ENCODE results near the gene ERMARD. TPM values are rescaled to one million over a fixed set of nuclear protein-coding genes. Genes with fewer than 3 reads are reported as not detected.

The ERMARD gene
- total RNA-seq, 2 donors from 2014 or later, result 8.6 to 12.2 TPM

DNA sequence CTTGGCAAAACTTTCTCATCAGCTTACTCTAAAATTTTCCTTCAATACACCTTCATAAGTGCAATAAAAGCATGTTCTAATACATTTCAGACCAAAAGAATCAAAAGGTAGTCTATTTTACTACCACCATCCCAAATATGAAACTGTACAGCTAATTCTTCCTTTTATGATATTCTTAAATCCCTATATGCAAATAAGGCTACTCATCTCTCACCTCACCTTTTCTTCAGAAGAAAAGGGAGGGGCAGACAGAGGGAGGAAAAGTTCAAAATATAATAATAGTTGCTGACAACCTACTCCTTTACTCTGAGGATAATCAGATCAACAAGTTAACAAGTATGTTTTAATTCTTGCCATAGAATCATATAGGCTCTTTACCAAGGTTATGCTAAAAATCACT, 42.1 kb upstream of the ERMARD start:
- Histone ChIP-seq H3K27ac (no peak overlapping the region), H3K9me3 (no peaks in the 10 kb centered on the region), H3K4me1 (peaks cover 12% of the 10 kb centered on the region), H3K27me3 (no peaks in the 10 kb centered on the region), H3K4me3 (no peak overlapping the region), H3K36me3 (replicated peaks in 1 of 2; ENCODE audit: insufficient read depth in 1 of 2, low read depth in 2 of 2) (peaks cover 0 to 9% of the 10 kb centered on the region in 2 donors)
- TF ChIP-seq POLR2A (IDR thresholded peaks at IDR 0.05), result no peak
- TF ChIP-seq, protein P1, sequence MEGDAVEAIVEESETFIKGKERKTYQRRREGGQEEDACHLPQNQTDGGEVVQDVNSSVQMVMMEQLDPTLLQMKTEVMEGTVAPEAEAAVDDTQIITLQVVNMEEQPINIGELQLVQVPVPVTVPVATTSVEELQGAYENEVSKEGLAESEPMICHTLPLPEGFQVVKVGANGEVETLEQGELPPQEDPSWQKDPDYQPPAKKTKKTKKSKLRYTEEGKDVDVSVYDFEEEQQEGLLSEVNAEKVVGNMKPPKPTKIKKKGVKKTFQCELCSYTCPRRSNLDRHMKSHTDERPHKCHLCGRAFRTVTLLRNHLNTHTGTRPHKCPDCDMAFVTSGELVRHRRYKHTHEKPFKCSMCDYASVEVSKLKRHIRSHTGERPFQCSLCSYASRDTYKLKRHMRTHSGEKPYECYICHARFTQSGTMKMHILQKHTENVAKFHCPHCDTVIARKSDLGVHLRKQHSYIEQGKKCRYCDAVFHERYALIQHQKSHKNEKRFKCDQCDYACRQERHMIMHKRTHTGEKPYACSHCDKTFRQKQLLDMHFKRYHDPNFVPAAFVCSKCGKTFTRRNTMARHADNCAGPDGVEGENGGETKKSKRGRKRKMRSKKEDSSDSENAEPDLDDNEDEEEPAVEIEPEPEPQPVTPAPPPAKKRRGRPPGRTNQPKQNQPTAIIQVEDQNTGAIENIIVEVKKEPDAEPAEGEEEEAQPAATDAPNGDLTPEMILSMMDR (IDR thresholded peaks at IDR 0.05), result no peak
- DNase-seq (no peak), ATAC-seq (no peak)
- intact Hi-C loops (cut with DNase I), result no loop called here

DNA sequence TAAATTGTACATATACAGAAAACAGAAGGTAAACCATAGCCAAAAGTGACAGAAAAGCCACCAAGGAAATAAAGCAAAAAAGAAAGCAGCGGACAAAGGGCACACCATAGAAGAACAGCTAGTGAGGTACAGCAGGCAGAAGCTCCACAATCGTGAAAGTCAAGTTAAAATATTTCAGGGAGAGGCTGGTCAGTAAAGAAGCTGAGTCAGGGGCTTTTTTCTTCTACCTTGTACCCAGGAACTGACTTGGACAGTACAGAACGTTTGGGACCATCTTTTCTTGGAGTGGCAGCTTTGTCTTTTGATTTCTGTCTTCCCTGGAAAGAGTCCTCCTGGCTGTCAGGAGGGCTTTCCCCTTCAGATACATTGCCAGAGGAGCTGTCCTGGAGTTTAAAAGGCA, 41.4 kb upstream of the ERMARD start:
- no peak overlapping the region for H3K4me3 ChIP-seq
- no peak for DNase-seq
- 74 to 76% methylated on average over 3 of the region's 3 CpGs for WGBS, 2 donors
- no peaks in the 10 kb centered on the region for H3K9me3 ChIP-seq
- H3K4me1 ChIP-seq, result peaks cover 7% of the 10 kb centered on the region
- no peak for ATAC-seq
- intact Hi-C loops (cut with DNase I), result no loop called here
- peaks cover 0 to 15% of the 10 kb centered on the region in 2 donors for H3K36me3 ChIP-seq (replicated peaks in 1 of 2; ENCODE audit: insufficient read depth in 1 of 2, low read depth in 2 of 2)
- H3K27ac ChIP-seq, result no peak overlapping the region
- TF ChIP-seq, protein P1 (IDR thresholded peaks at IDR 0.05), result no peak
- TF ChIP-seq POLR2A (IDR thresholded peaks at IDR 0.05), result no peak
- no peaks in the 10 kb centered on the region for H3K27me3 ChIP-seq

DNA sequence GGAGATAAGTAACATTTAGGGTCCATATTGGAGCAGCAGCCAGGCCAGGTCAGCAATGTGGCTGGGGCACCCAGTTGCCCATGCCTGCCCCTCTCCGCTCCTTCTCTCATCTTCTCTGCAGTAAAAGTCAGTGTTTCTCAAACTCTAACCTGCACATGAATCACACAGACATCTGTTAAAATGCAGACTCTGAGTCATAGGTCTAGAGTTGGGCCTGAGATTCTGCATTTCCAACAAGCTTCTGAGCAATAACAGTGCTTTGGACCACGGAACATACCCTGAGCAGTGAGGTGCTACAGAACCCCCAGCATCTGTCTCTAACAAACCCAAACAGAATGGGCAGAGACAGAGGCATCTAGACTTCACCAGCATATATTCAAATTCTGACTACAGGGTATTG, 37.2 kb upstream of the ERMARD start:
- peaks cover 0 to 20% of the 10 kb centered on the region in 2 donors for H3K36me3 ChIP-seq (replicated peaks in 1 of 2; ENCODE audit: insufficient read depth in 1 of 2, low read depth in 2 of 2)
- 89 to 95% methylated on average over 2 of the region's 2 CpGs for WGBS, 2 donors

DNA sequence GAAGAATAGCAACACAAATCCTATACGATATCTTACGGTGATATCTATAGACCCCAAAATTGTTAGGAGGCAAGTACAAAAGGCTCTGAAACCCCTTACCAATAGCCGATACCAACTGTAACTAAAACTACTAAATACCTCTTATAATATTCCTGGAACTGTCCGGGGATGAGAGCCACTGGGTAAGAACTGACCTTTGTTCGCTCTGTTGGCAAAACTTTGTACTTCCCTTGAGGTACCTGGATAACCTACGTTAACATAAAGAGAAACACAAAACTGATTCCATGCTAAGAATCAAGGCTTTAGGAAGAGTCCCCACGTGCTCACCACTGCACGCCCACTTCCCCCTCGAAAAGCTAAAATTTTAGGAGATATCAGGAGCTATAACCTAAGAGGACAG, 36.8 kb upstream of the ERMARD start:
- intact Hi-C loops (cut with DNase I), result no loop called here

More for the DNA sequence above, 37.2 kb upstream of the ERMARD start:
- intact Hi-C loops (cut with DNase I), result no loop called here
- no peak overlapping the region for H3K4me3 ChIP-seq
- no peak overlapping the region for H3K27ac ChIP-seq
- H3K27me3 ChIP-seq, result no peaks in the 10 kb centered on the region
- DNase-seq, result no peak
- H3K4me1 ChIP-seq, result peaks cover 2% of the 10 kb centered on the region
- no peak for TF ChIP-seq POLR2A (IDR thresholded peaks at IDR 0.05)
- TF ChIP-seq, protein P1 (IDR thresholded peaks at IDR 0.05), result no peak
- no peak for ATAC-seq
- H3K9me3 ChIP-seq, result no peaks in the 10 kb centered on the region

DNA sequence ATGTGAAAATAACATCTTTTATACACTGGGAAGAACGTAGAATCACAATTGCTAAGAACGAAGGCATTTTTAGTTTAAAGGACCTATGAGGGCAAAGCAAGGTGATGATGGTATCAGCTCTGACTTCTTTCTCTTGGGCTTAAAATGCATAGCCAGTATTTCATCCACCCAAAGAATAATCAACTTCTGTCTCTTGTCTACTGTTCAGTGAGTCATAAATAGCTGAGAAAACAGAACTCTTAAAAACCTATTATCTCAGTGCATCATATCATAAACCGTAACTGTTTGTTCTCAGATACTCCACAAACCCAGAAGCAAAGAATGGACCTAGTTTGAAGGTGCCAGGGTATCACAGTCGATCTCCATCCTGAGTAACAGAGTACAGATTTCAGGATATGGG, 32.3 kb upstream of the ERMARD start:
- no peak for DNase-seq
- WGBS, 2 donors, result 81 to 83% methylated on average over 4 of the region's 4 CpGs

More for the DNA sequence above, 36.8 kb upstream of the ERMARD start:
- Histone ChIP-seq H3K27ac (no peak overlapping the region), H3K36me3 (replicated peaks in 1 of 2; ENCODE audit: insufficient read depth in 1 of 2, low read depth in 2 of 2) (peaks cover 0 to 19% of the 10 kb centered on the region in 2 donors), H3K4me3 (no peak overlapping the region), H3K27me3 (no peaks in the 10 kb centered on the region), H3K4me1 (no peaks in the 10 kb centered on the region), H3K9me3 (no peaks in the 10 kb centered on the region)
- no peak for ATAC-seq
- no peak for DNase-seq
- 91 to 93% methylated on average over 9 of the region's 9 CpGs for WGBS, 2 donors
- TF ChIP-seq POLR2A (IDR thresholded peaks at IDR 0.05), result no peak
- TF ChIP-seq, protein P1 (IDR thresholded peaks at IDR 0.05), result no peak

More for the DNA sequence above, 32.3 kb upstream of the ERMARD start:
- Histone ChIP-seq H3K36me3 (replicated peaks in 1 of 2; ENCODE audit: insufficient read depth in 1 of 2, low read depth in 2 of 2) (peaks cover 0 to 11% of the 10 kb centered on the region in 2 donors), H3K4me1 (peaks cover 18% of the 10 kb centered on the region), H3K27ac (no peak overlapping the region), H3K4me3 (no peak overlapping the region), H3K9me3 (no peaks in the 10 kb centered on the region), H3K27me3 (no peaks in the 10 kb centered on the region)
- intact Hi-C loops (cut with DNase I), result no loop called here
- no peak for ATAC-seq
- TF ChIP-seq, protein P1 (IDR thresholded peaks at IDR 0.05), result no peak
- TF ChIP-seq POLR2A (IDR thresholded peaks at IDR 0.05), result no peak
